Activated T-cell treated with anti-CD3 and anti-CD28 coated beads, Interleukin-2, amount 50 U/mL, for 72 hours (primary cell): ENCODE data around the gene TUBB3. TPM values are rescaled to one million over a fixed set of nuclear protein-coding genes. Genes with fewer than 3 reads are reported as not detected.
A peak's percentile ranks its signal among the peaks of the same experiment; 100 is the strongest.

Experiments
- ATAC-seq, 2 donors: fragments of 150-1000 bp; cut with Tn5 transposase; replicated peaks in 1 of 2; 2 replicates each; pipeline ENCODE4 v1.10.0; 2021; ENCODE audit warnings: moderate library complexity in 2 of 2, mild to moderate bottlenecking in 1 of 2
- DNase-seq, 2 donors: peaks; one replicate each; pipeline ENCODE4 v3.0.0; 2021 to 2022; ENCODE audit warnings: mixed read lengths in 1 of 2
- H3K27ac Mint-ChIP-seq: one replicate; pipeline ENCODE4 v1.8.0; 2022; ENCODE audit warnings: mild to moderate bottlenecking, moderate library complexity, mixed read lengths
- H3K27me3 Mint-ChIP-seq: one replicate; pipeline ENCODE4 v1.8.0; 2022; ENCODE audit warnings: low read depth, mixed read lengths
- H3K36me3 Mint-ChIP-seq, 2 donors: one replicate each; pipeline ENCODE4 v1.8.0; 2022; ENCODE audit warnings: mixed read lengths in 2 of 2, mild to moderate bottlenecking in 1 of 2; ENCODE audit not compliant: insufficient read depth in 2 of 2
- H3K4me1 Mint-ChIP-seq: one replicate; pipeline ENCODE4 v1.8.0; 2022; ENCODE audit warnings: low read depth, mixed read lengths
- H3K4me3 Mint-ChIP-seq, 2 donors: one replicate each; pipeline ENCODE4 v1.8.0; 2022; ENCODE audit warnings: mild to moderate bottlenecking in 2 of 2, mixed read lengths in 2 of 2, moderate library complexity in 2 of 2
- H3K9me3 Mint-ChIP-seq, 2 donors: one replicate each; pipeline ENCODE4 v1.8.0; 2022; ENCODE audit warnings: mixed read lengths in 2 of 2
- total RNA-seq, 2 donors: library from RNA; stranded (reverse); gene quantifications; one replicate each; pipeline ENCODE4 v1.2.3, GENCODE V29; 2022

Gene TUBB3
- total RNA-seq, 2 donors from 2014 or later, result 1.3 to 2.7 TPM

DNA sequence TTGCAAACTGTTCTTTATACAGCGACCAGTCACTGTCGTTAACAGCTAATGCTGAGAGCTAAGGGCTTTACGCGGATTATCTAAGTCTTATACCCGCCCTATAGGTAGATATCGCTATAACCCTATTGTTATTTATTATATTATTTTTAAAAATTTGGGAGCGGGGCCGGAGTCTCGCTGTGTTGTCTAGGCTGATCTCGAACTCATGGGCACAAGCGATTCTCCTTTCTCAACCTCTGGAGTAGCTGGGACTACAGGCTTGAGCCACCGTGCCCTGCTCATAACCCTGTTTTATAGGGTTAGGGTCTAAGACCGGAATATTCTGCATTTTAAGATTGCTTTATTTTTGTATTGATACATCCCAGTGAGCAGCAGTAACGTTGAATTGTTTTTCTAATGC is 50.1 kb downstream of the TUBB3 start:
- H3K9me3 Mint-ChIP-seq, result no peaks in the 10 kb centered on the region

DNA sequence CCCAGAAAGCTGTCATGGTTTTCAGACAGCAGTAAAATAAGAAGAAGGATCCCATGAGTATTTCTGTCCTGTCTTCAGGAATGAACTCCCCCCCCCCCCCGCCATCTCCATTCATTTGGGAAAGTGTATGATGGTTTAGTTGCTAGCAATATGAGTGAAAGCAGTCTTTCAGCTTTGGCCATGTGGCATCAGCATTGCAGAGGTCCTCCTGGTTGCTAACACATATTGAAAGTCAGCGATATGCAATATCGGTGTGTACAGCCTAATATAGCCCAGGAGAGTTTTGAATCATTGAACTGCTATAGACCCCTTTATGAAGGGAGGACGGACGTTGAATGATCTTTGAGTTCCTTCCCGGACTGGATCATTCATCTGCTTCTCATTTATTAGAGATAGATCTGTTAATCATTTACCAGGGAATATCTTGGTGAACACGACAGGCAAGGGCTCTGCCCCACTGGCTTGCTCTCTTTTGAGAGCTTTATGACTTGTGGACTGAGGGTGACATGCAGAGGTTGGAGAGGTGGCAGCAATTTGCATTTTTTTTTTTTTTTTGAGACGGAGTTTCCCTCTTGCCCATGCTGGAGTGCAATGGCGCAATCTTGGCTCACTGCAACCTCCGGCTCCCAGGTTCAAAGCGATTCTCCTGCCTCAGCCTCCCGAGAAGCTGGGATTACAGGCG is 50.7 kb downstream of the TUBB3 start:
- Mint-ChIP-seq H3K4me3 (peak overlapping the region; percentile 95 to 99), H3K27ac (peak overlapping the region; percentile 51), H3K36me3 (peaks cover 6 to 12% of the 10 kb centered on the region in 2 donors), H3K4me1 (peaks cover 26% of the 10 kb centered on the region), H3K9me3 (no peaks in the 10 kb centered on the region), H3K27me3 (no peaks in the 10 kb centered on the region)
- ATAC-seq (no peak), DNase-seq (no peak)

More for the DNA sequence above, 50.1 kb downstream of the TUBB3 start:
- no peaks in the 10 kb centered on the region for H3K27me3 Mint-ChIP-seq
- H3K4me3 Mint-ChIP-seq, result peak overlapping the region; percentile 95 to 99
- ATAC-seq (no peak), DNase-seq (no peak)
- peaks cover 6 to 12% of the 10 kb centered on the region in 2 donors for H3K36me3 Mint-ChIP-seq
- H3K4me1 Mint-ChIP-seq, result peaks cover 26% of the 10 kb centered on the region
- H3K27ac Mint-ChIP-seq, result peak overlapping the region; percentile 98

DNA sequence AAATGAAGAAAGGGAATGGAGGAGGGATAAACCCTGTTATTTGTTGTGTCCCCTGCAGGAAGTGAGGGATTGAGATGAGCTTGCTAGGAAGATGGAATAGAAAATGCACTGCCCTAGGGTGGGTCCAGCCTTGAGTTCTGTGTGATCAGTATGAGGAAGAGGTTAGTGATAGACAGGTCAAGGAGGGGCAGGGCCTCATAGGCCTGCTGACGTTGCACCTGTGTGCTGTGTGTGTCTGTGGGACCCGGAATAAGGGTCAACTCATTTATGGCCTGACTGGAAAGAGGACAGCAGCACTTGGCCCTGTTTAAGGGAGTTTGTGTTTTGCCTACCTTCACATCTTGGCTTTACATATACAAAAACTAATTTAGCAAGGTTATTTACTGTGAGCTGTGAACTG is 51.7 kb downstream of the TUBB3 start:
- Mint-ChIP-seq H3K27me3 (no peaks in the 10 kb centered on the region), H3K36me3 (peaks cover 4 to 12% of the 10 kb centered on the region in 2 donors), H3K4me1 (peaks cover 26% of the 10 kb centered on the region), H3K4me3 (no peak overlapping the region), H3K9me3 (no peaks in the 10 kb centered on the region), H3K27ac (no peak overlapping the region)
- ATAC-seq, result no peak
- DNase-seq, result no peak

DNA sequence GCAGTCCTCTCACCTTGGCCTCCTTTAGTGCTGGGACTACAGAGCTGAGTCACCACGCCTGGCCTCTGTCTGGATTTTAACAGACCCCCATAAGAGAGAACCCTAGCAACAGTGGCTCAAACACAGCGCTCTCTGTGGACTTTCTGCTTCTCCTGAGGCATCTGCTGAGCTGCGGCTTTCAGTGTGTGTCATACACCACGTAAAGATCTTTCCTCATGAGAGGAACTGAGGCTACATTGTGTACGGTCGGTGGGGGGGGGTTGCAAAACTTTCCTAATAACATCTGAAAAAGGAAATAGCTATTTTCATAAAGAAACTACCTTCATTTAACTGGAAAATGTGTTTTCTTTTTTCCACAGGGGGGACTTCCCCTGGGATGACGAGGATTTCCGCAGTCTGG is 58.3 kb downstream of the TUBB3 start:
- peak overlapping the region; percentile 63 for H3K27ac Mint-ChIP-seq
- peak in 1 of 2 donors; percentile 17 for DNase-seq

DNA sequence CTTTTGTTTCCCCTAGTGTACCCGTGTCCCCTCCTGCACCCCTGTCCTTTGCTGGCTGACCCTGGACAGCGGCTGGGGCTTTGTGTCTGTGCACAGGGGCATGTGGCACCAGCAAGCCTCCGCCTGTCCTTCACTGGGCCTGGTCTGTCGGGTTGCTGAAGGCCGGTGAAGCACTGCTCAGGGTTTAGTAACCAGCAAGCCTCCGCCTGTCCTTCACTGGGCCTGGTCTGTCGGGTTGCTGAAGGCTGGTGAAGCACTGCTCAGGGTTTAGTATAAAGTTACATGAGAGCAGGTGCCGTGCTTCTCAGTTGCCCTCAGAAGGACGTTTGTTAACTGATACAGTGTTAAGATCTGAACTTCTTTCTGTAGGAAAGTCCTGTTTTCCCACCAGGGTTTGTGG is 59.2 kb downstream of the TUBB3 start:
- Mint-ChIP-seq H3K27ac (no peak overlapping the region), H3K4me3 (no peak overlapping the region), H3K9me3 (no peaks in the 10 kb centered on the region), H3K27me3 (no peaks in the 10 kb centered on the region), H3K4me1 (peaks cover 9% of the 10 kb centered on the region), H3K36me3 (peaks cover 11 to 30% of the 10 kb centered on the region in 2 donors)
- ATAC-seq (no peak), DNase-seq (no peak)

More for the DNA sequence above, 58.3 kb downstream of the TUBB3 start:
- H3K27me3 Mint-ChIP-seq, result no peaks in the 10 kb centered on the region
- peaks cover 9 to 23% of the 10 kb centered on the region in 2 donors for H3K36me3 Mint-ChIP-seq
- H3K4me3 Mint-ChIP-seq, result peak overlapping the region; percentile 6 to 35
- no peaks in the 10 kb centered on the region for H3K9me3 Mint-ChIP-seq
- peak; percentile 74 to 81 for ATAC-seq
- peaks cover 9% of the 10 kb centered on the region for H3K4me1 Mint-ChIP-seq

DNA sequence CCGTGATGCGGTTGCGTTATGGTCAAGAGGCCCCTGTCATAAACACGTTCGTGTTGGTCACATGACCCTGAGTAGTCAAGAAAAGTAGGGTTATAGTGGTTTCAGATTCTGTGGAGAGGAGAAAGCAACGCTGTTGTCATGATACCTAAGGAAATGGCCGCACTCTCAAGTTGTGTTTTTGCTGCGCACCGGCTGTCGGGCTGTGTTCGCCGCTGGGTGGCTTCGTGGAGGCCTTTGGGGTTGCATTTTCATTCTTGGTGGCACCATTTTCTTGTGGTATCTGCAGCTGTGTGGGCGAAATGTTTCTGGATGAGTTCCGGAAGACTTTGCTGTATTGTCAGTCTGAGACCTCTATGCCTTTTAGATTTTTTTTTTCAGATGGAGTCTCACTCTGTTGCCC is 60.4 kb downstream of the TUBB3 start:
- ATAC-seq (peak; percentile 32 to 63), DNase-seq (peak; percentile 17 to 37)
- Mint-ChIP-seq H3K4me3 (peak overlapping the region in 1 of 2 donors; percentile 45), H3K27ac (no peak overlapping the region), H3K36me3 (peaks cover 12 to 31% of the 10 kb centered on the region in 2 donors), H3K9me3 (no peaks in the 10 kb centered on the region), H3K27me3 (no peaks in the 10 kb centered on the region), H3K4me1 (peaks cover 9% of the 10 kb centered on the region)

DNA sequence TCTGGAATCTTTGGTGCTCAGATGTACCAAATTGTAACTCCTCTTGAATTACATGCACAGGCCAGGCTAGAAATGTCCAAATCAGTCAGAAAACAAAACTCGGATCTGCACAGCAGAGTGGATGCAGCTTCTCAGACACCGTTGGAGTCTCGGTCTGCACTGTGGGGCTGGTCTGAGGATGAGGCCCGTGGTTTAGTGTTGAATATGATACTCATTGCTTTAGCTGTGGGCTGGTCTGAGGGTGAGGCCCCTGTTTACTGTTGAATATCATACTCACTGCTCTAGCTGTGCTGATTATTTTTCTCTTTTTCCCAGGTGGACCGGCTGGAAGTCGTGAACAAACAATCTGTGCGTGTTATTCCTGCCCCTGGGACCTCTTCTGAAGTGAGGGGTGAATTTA is 61.1 kb downstream of the TUBB3 start:
- DNase-seq (no peak), ATAC-seq (peak; percentile 43 to 46)
- H3K9me3 Mint-ChIP-seq, result no peaks in the 10 kb centered on the region
- H3K36me3 Mint-ChIP-seq, result peaks cover 13 to 31% of the 10 kb centered on the region in 2 donors
- H3K4me1 Mint-ChIP-seq, result peaks cover 9% of the 10 kb centered on the region
- H3K27me3 Mint-ChIP-seq, result no peaks in the 10 kb centered on the region
- H3K4me3 Mint-ChIP-seq, result peak overlapping the region in 1 of 2 donors; percentile 45
- no peak overlapping the region for H3K27ac Mint-ChIP-seq

DNA sequence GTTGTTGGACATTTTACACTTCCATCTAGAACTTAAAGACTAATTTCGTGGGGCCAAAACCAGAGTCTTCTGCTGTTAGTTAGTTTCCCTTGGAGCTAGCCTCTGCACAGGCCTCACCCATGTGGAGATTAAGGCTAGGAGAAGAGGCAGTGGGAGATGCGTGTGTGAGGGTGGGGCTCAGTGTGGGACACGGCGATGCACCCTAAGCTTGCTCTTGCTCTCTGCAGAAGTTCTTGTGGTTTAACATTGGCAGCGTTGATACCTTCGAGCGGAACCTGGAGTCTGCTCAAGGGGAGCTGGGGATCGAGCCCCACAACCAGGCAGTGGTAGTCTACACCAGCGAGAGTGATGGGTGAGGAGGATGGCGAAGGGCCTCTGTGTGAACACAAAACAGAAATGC is 62.1 kb downstream of the TUBB3 start:
- Mint-ChIP-seq H3K27ac (no peak overlapping the region), H3K9me3 (no peaks in the 10 kb centered on the region), H3K27me3 (no peaks in the 10 kb centered on the region), H3K36me3 (peaks cover 13 to 30% of the 10 kb centered on the region in 2 donors), H3K4me1 (peaks cover 9% of the 10 kb centered on the region), H3K4me3 (no peak overlapping the region)
- no peak for ATAC-seq
- DNase-seq, result no peak

Other genes with a start within 250 kb of the TUBB3 start
- 10 to 100 TPM; 66.6 to 83.2 TPM for gene CDK10, start 236.7 kb upstream of the TUBB3 start, total RNA-seq
- 1 to 10 TPM; 6.1 to 6.5 TPM for gene SPATA2L, start 221.6 kb upstream of the TUBB3 start, total RNA-seq
- gene VPS9D1, start 202.4 kb upstream of the TUBB3 start, total RNA-seq, result 1 to 10 TPM; 4.7 to 6.5 TPM
- gene ZNF276, start 201.8 kb upstream of the TUBB3 start, total RNA-seq, result 10 to 100 TPM; 27.1 to 31.1 TPM
- gene FANCA, start 106.7 kb upstream of the TUBB3 start, total RNA-seq, result 100 to 1,000 TPM in 1 of 2 donors, 10 to 100 TPM in 1; 90.6 to 128 TPM
- gene SPIRE2, start 94.9 kb upstream of the TUBB3 start, total RNA-seq, result under 1 TPM; 0.69 to 0.91 TPM
- gene TCF25, start 49.8 kb upstream of the TUBB3 start, total RNA-seq, result 100 to 1,000 TPM; 167 to 195 TPM
- 10 to 100 TPM in 1 of 2 donors, 1 to 10 TPM in 1; 7.6 to 15.2 TPM for gene MC1R, start 4.5 kb upstream of the TUBB3 start, total RNA-seq
- 10 to 100 TPM; 22.5 to 23.8 TPM for gene DEF8, start 25.4 kb downstream of the TUBB3 start, total RNA-seq
- 1 to 10 TPM in 1 of 2 donors, under 1 TPM in 1; 0.70 to 1.4 TPM for gene DBNDD1, start 96.1 kb downstream of the TUBB3 start, total RNA-seq
- not detected for gene PRDM7, start 154.0 kb downstream of the TUBB3 start, total RNA-seq